ENCODE measurements around the gene SLC25A47.
"Not testable (repeated sequence)": the region's sequence is repeated elsewhere in the genome, so short reads cannot be mapped to it uniquely, and the experiment has no call there.

Gene SLC25A47

GRCh38 chr14:100342195-100342594 is 19.1 kb downstream of the SLC25A47 start:
- H4K20me1 ChIP-seq (ENCODE audit: control insufficient read depth, insufficient read depth, low read depth, low read length), result no peaks in the 10 kb centered on the region
- H3K4me1 ChIP-seq (ENCODE audit: control insufficient read depth, low read length), result peaks cover 14% of the 10 kb centered on the region
- no peaks in the 10 kb centered on the region for H3F3A ChIP-seq (ENCODE audit: control insufficient read depth, insufficient read depth)
- H3K36me3 ChIP-seq (ENCODE audit: control insufficient read depth, low read length), result peaks cover 44% of the 10 kb centered on the region
- no peak overlapping the region for H3K4me3 ChIP-seq (ENCODE audit: low read length)
- no peaks in the 10 kb centered on the region for H3K79me2 ChIP-seq (ENCODE audit: control insufficient read depth, low read length)
- no peak overlapping the region for H3K4me2 ChIP-seq (ENCODE audit: low read length)
- H3K27ac ChIP-seq (ENCODE audit: low read depth, low read length), result no peak overlapping the region
- TF ChIP-seq CTCF (IDR thresholded peaks at IDR 0.05; ENCODE audit: low read depth, low read length, poor library complexity, severe bottlenecking), result no peak
- H3K9me2 ChIP-seq (replicated peaks; ENCODE audit: control insufficient read depth, low read length), result no peaks in the 10 kb centered on the region
- no peaks in the 10 kb centered on the region for H3K9me3 ChIP-seq (ENCODE audit: control insufficient read depth, insufficient read depth, low read length)
- H3K27me3 ChIP-seq (ENCODE audit: control insufficient read depth, low read length), result no peaks in the 10 kb centered on the region

GRCh38 chr14:100342826-100343225 is 19.7 kb downstream of the SLC25A47 start:
- not testable (repeated sequence) for H3K4me2 ChIP-seq (ENCODE audit: low read length); H4K20me1 ChIP-seq (ENCODE audit: control insufficient read depth, insufficient read depth, low read depth, low read length); H3K27ac ChIP-seq (ENCODE audit: low read depth, low read length); H3K9me2 ChIP-seq (replicated peaks; ENCODE audit: control insufficient read depth, low read length); H3F3A ChIP-seq (ENCODE audit: control insufficient read depth, insufficient read depth); H3K79me2 ChIP-seq (ENCODE audit: control insufficient read depth, low read length); H3K4me3 ChIP-seq (ENCODE audit: low read length); H3K27me3 ChIP-seq (ENCODE audit: control insufficient read depth, low read length); H3K9me3 ChIP-seq (ENCODE audit: control insufficient read depth, insufficient read depth, low read length)
- H3K4me1 ChIP-seq (ENCODE audit: control insufficient read depth, low read length), result peaks cover 14% of the 10 kb centered on the region
- peaks cover 44% of the 10 kb centered on the region for H3K36me3 ChIP-seq (ENCODE audit: control insufficient read depth, low read length)

GRCh38 chr14:100344657-100345056 is 21.5 kb downstream of the SLC25A47 start:
- Histone ChIP-seq H3K36me3 (ENCODE audit: control insufficient read depth, low read length) (peaks cover 59% of the 10 kb centered on the region), H3K4me1 (ENCODE audit: control insufficient read depth, low read length) (peaks cover 14% of the 10 kb centered on the region)
- not testable (repeated sequence) for H3K4me3 ChIP-seq (ENCODE audit: low read length); H3F3A ChIP-seq (ENCODE audit: control insufficient read depth, insufficient read depth); H3K9me3 ChIP-seq (ENCODE audit: control insufficient read depth, insufficient read depth, low read length); H3K27ac ChIP-seq (ENCODE audit: low read depth, low read length); H3K4me2 ChIP-seq (ENCODE audit: low read length); H3K9me2 ChIP-seq (replicated peaks; ENCODE audit: control insufficient read depth, low read length); H3K79me2 ChIP-seq (ENCODE audit: control insufficient read depth, low read length); H3K27me3 ChIP-seq (ENCODE audit: control insufficient read depth, low read length); H4K20me1 ChIP-seq (ENCODE audit: control insufficient read depth, insufficient read depth, low read depth, low read length)

- no peak overlapping the region for H3K27ac ChIP-seq (ENCODE audit: low read depth, low read length)
Measured at GRCh38 chr14:100345711-100346110, 22.6 kb downstream of the SLC25A47 start.

More at GRCh38 chr14:100345711-100346110, 22.6 kb downstream of the SLC25A47 start:
- H3K27me3 ChIP-seq (ENCODE audit: control insufficient read depth, low read length), result no peaks in the 10 kb centered on the region
- no peaks in the 10 kb centered on the region for H3F3A ChIP-seq (ENCODE audit: control insufficient read depth, insufficient read depth)
- H3K9me2 ChIP-seq (replicated peaks; ENCODE audit: control insufficient read depth, low read length), result no peaks in the 10 kb centered on the region
- no peaks in the 10 kb centered on the region for H4K20me1 ChIP-seq (ENCODE audit: control insufficient read depth, insufficient read depth, low read depth, low read length)
- no peak overlapping the region for H3K4me3 ChIP-seq (ENCODE audit: low read length)
- H3K9me3 ChIP-seq (ENCODE audit: control insufficient read depth, insufficient read depth, low read length), result no peaks in the 10 kb centered on the region
- H3K4me2 ChIP-seq (ENCODE audit: low read length), result no peak overlapping the region
- peaks cover 14% of the 10 kb centered on the region for H3K4me1 ChIP-seq (ENCODE audit: control insufficient read depth, low read length)
- H3K79me2 ChIP-seq (ENCODE audit: control insufficient read depth, low read length), result no peaks in the 10 kb centered on the region
- TF ChIP-seq CTCF (IDR thresholded peaks at IDR 0.05; ENCODE audit: low read depth, low read length, poor library complexity, severe bottlenecking) (no peak), EZH2phosphoT487 (IDR thresholded peaks at IDR 0.05; ENCODE audit: borderline replicate concordance, low read length) (no peak)
- H3K36me3 ChIP-seq (ENCODE audit: control insufficient read depth, low read length), result peaks cover 56% of the 10 kb centered on the region
